Measurements from ENCODE around the gene DSCAML1.

Gene DSCAML1

DNA sequence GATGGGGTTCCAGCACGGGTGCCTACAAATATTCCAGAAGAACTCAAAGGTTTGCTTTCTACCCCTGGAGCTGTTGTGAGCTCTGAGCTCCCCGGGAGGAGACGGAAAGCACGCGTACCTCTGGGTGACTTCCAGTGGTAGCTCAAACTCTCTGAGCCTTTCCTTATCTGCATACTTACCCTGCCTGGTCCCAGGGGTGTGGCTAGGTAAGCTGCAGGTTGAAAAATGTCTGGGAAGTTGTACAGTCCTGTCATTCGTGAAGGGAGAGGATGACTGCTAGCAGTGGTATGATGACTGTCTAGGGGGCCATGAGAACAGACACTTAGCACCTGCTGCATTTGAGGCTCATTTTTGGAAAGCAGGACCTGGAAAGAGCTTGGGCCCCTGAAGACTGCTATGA, 111.5 kb downstream of the DSCAML1 start:
- Histone ChIP-seq H3K9me3 (ENCODE audit: low read length) (no peaks in the 10 kb centered on the region), H3K4me1 (ENCODE audit: insufficient read depth, low read length, severe bottlenecking) (no peaks in the 10 kb centered on the region), H3K27me3 (ENCODE audit: insufficient read depth, low read length) (no peaks in the 10 kb centered on the region), H3K4me3 (ENCODE audit: low read depth, low read length, poor library complexity, severe bottlenecking) (no peak overlapping the region), H3K4me2 (ENCODE audit: low read length) (no peak overlapping the region), H4K20me1 (ENCODE audit: insufficient read depth, low read length) (no peaks in the 10 kb centered on the region), H3K9me2 (ENCODE audit: low read depth, low read length) (no peaks in the 10 kb centered on the region), H2AFZ (ENCODE audit: low read length) (no peak overlapping the region), H3K79me2 (ENCODE audit: insufficient read depth, low read length) (no peaks in the 10 kb centered on the region), H3K9ac (ENCODE audit: low read length) (no peak overlapping the region), H3K36me3 (ENCODE audit: insufficient read depth, low read length) (no peaks in the 10 kb centered on the region), H3K27ac (ENCODE audit: low read depth, low read length, poor library complexity, severe bottlenecking) (no peak overlapping the region), H3F3A (ENCODE audit: insufficient read depth, low read length) (no peaks in the 10 kb centered on the region)
- TF ChIP-seq, protein P1, sequence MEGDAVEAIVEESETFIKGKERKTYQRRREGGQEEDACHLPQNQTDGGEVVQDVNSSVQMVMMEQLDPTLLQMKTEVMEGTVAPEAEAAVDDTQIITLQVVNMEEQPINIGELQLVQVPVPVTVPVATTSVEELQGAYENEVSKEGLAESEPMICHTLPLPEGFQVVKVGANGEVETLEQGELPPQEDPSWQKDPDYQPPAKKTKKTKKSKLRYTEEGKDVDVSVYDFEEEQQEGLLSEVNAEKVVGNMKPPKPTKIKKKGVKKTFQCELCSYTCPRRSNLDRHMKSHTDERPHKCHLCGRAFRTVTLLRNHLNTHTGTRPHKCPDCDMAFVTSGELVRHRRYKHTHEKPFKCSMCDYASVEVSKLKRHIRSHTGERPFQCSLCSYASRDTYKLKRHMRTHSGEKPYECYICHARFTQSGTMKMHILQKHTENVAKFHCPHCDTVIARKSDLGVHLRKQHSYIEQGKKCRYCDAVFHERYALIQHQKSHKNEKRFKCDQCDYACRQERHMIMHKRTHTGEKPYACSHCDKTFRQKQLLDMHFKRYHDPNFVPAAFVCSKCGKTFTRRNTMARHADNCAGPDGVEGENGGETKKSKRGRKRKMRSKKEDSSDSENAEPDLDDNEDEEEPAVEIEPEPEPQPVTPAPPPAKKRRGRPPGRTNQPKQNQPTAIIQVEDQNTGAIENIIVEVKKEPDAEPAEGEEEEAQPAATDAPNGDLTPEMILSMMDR (IDR thresholded peaks at IDR 0.05; ENCODE audit: low read length): no peak
- no peak for TF ChIP-seq EZH2 (IDR thresholded peaks at IDR 0.05; ENCODE audit: borderline replicate concordance, low read length)

DNA sequence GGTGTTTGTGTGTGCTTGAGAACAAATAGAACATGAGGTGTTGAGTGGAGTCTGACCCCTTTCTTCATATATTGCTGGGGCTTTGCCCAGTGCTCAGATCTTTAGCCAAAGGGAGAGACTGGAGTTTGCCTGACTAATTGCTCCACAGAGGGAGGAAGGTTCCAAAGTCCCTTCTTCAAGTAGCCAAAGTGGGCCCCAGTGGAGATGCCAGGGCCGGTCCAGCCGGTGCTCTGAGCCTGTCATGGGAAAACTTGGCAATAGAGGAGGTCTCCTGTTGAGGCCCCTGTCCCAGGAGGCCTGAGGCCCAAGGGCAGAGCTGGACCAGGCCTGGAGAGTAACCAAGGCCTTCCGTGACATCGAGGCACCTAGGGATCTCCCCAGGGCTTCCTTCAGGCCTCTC, 112.3 kb downstream of the DSCAML1 start:
- H2AFZ ChIP-seq (ENCODE audit: low read length): no peak overlapping the region
- H3K79me2 ChIP-seq (ENCODE audit: insufficient read depth, low read length): no peaks in the 10 kb centered on the region
- H3K27me3 ChIP-seq (ENCODE audit: insufficient read depth, low read length): no peaks in the 10 kb centered on the region
- no peak overlapping the region for H3K4me2 ChIP-seq (ENCODE audit: low read length)
- no peaks in the 10 kb centered on the region for H3K9me3 ChIP-seq (ENCODE audit: low read length)
- no peaks in the 10 kb centered on the region for H3F3A ChIP-seq (ENCODE audit: insufficient read depth, low read length)
- H3K4me1 ChIP-seq (ENCODE audit: insufficient read depth, low read length, severe bottlenecking): no peaks in the 10 kb centered on the region
- no peak overlapping the region for H3K9ac ChIP-seq (ENCODE audit: low read length)
- no peaks in the 10 kb centered on the region for H3K9me2 ChIP-seq (ENCODE audit: low read depth, low read length)
- no peaks in the 10 kb centered on the region for H3K36me3 ChIP-seq (ENCODE audit: insufficient read depth, low read length)
- no peak overlapping the region for H3K4me3 ChIP-seq (ENCODE audit: low read depth, low read length, poor library complexity, severe bottlenecking)
- no peaks in the 10 kb centered on the region for H4K20me1 ChIP-seq (ENCODE audit: insufficient read depth, low read length)
- TF ChIP-seq, protein P1 (IDR thresholded peaks at IDR 0.05; ENCODE audit: low read length): no peak
- TF ChIP-seq EZH2 (IDR thresholded peaks at IDR 0.05; ENCODE audit: borderline replicate concordance, low read length): no peak
- no peak overlapping the region for H3K27ac ChIP-seq (ENCODE audit: low read depth, low read length, poor library complexity, severe bottlenecking)

DNA sequence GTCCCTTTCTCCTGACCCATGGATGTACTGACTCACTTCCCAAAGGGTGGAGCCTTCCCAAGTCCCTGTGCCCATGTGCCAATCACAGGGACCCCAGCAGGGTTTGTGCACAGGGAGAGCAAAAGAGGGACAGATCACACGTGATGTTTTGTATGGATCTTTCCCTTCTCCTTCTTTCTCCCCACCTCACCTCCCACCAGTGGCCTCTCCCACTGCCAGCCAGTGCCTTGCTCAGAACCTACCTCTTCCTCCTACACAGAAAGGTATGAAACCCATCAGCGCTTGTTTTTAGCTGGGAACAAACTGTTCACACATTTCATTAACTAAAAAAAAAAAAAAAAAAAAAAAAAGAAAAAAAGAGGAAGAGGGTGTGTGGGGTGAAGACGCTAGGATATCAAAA, 112.9 kb downstream of the DSCAML1 start:
- H3K4me1 ChIP-seq (ENCODE audit: insufficient read depth, low read length, severe bottlenecking): no peaks in the 10 kb centered on the region
- TF ChIP-seq EZH2 (IDR thresholded peaks at IDR 0.05; ENCODE audit: borderline replicate concordance, low read length): no peak
- no peaks in the 10 kb centered on the region for H3K27me3 ChIP-seq (ENCODE audit: insufficient read depth, low read length)
- no peaks in the 10 kb centered on the region for H3K9me2 ChIP-seq (ENCODE audit: low read depth, low read length)
- H3F3A ChIP-seq (ENCODE audit: insufficient read depth, low read length): no peaks in the 10 kb centered on the region
- H3K4me2 ChIP-seq (ENCODE audit: low read length): no peak overlapping the region
- no peaks in the 10 kb centered on the region for H4K20me1 ChIP-seq (ENCODE audit: insufficient read depth, low read length)
- no peak overlapping the region for H3K9ac ChIP-seq (ENCODE audit: low read length)
- no peaks in the 10 kb centered on the region for H3K9me3 ChIP-seq (ENCODE audit: low read length)
- H3K27ac ChIP-seq (ENCODE audit: low read depth, low read length, poor library complexity, severe bottlenecking): no peak overlapping the region
- no peak overlapping the region for H2AFZ ChIP-seq (ENCODE audit: low read length)
- no peaks in the 10 kb centered on the region for H3K79me2 ChIP-seq (ENCODE audit: insufficient read depth, low read length)
- no peak overlapping the region for H3K4me3 ChIP-seq (ENCODE audit: low read depth, low read length, poor library complexity, severe bottlenecking)
- H3K36me3 ChIP-seq (ENCODE audit: insufficient read depth, low read length): no peaks in the 10 kb centered on the region

DNA sequence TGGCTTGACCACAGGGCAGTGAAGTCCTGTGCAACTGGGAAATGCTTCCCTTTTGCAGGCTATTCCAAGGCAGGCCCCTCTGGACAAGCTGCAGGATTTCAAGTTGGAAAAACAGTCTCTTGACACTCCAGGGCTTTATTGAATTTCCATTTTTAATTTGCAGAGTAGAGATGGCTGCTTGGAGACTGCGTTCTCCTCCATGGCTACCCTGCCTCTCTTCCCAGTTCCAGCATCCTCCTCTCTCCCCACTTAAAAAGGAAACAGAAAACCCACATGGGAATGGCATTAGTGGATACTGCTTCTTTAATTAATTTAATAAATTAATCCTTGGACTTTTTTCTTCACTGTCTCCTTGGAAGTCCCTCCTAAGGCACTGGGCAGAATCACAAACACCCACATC, 115.6 kb downstream of the DSCAML1 start:
- Histone ChIP-seq H3K9me2 (ENCODE audit: low read depth, low read length) (no peaks in the 10 kb centered on the region), H3K79me2 (ENCODE audit: insufficient read depth, low read length) (no peaks in the 10 kb centered on the region), H3K36me3 (ENCODE audit: insufficient read depth, low read length) (no peaks in the 10 kb centered on the region), H4K20me1 (ENCODE audit: insufficient read depth, low read length) (no peaks in the 10 kb centered on the region), H3K4me3 (ENCODE audit: low read depth, low read length, poor library complexity, severe bottlenecking) (no peak overlapping the region), H3K9ac (ENCODE audit: low read length) (no peak overlapping the region), H3K27me3 (ENCODE audit: insufficient read depth, low read length) (no peaks in the 10 kb centered on the region), H3K27ac (ENCODE audit: low read depth, low read length, poor library complexity, severe bottlenecking) (no peak overlapping the region), H3K4me1 (ENCODE audit: insufficient read depth, low read length, severe bottlenecking) (no peaks in the 10 kb centered on the region), H3F3A (ENCODE audit: insufficient read depth, low read length) (no peaks in the 10 kb centered on the region), H3K9me3 (ENCODE audit: low read length) (no peaks in the 10 kb centered on the region), H2AFZ (ENCODE audit: low read length) (no peak overlapping the region), H3K4me2 (ENCODE audit: low read length) (no peak overlapping the region)
- TF ChIP-seq EZH2 (IDR thresholded peaks at IDR 0.05; ENCODE audit: borderline replicate concordance, low read length): no peak
- TF ChIP-seq, protein P1 (IDR thresholded peaks at IDR 0.05; ENCODE audit: low read length): no peak

All from OCI-LY1 (cell line).